ENCODE results near the gene HELZ2. TPM values are rescaled to one million over a fixed set of nuclear protein-coding genes. Genes with fewer than 3 reads are reported as not detected.

Gene HELZ2
- 45.8 and 199 TPM in 2 replicates for total RNA-seq

GRCh38 chr20:63574156-63574828 is at the start of gene HELZ2:
TSS of gene HELZ2 (minus strand) at chr20:63574239. CDS start at chr20:63572385, 1,854 bp downstream.

GRCh38 chr20:63553933-63554290 is 20.1 kb downstream of the HELZ2 start, which contains the start of gene FNDC11:
TSS of gene FNDC11 (plus strand) at chr20:63554159. CDS start at chr20:63555664, 1,505 bp downstream.

GRCh38 chr20:63547725-63548480 is 26.1 kb downstream of the HELZ2 start, which contains the start of gene SRMS:
TSS of gene SRMS (minus strand) at chr20:63547749. CDS start at chr20:63547463, 286 bp downstream.

GRCh38 chr20:63536997-63537524 is 37.0 kb downstream of the HELZ2 start, which contains the start of gene PTK6:
TSS of gene PTK6 (minus strand) at chr20:63537376. CDS start at chr20:63537314, 62 bp downstream.

Other genes starting within 250 kb of the HELZ2 start
- gene CHRNA4, start 212.9 kb downstream of the HELZ2 start, total RNA-seq, result not detected in 2 replicates
- not detected in 2 replicates for gene KCNQ2, start 101.6 kb downstream of the HELZ2 start, total RNA-seq
- gene EEF1A2, start 75.2 kb downstream of the HELZ2 start, total RNA-seq, result 0.46 and 3.6 TPM in 2 replicates
- gene PPDPF, start 53.5 kb downstream of the HELZ2 start, total RNA-seq, result 13.0 and 17.5 TPM in 2 replicates
- gene PTK6, start 36.9 kb downstream of the HELZ2 start, total RNA-seq, result not detected in 2 replicates
- gene SRMS, start 26.5 kb downstream of the HELZ2 start, total RNA-seq, result not detected in 2 replicates
- 0.15 and 1.3 TPM in 2 replicates for gene FNDC11, start 20.1 kb downstream of the HELZ2 start, total RNA-seq
- gene GMEB2, start 52.9 kb upstream of the HELZ2 start, total RNA-seq, result 7.0 and 7.1 TPM in 2 replicates
- 0.32 and 0.76 TPM in 2 replicates for gene STMN3, start 79.2 kb upstream of the HELZ2 start, total RNA-seq
- 8.4 and 11.2 TPM in 2 replicates for gene RTEL1, start 84.1 kb upstream of the HELZ2 start, total RNA-seq
- 7.1 and 41.5 TPM in 2 replicates for gene TNFRSF6B, start 122.4 kb upstream of the HELZ2 start, total RNA-seq
- 31.2 and 41.9 TPM in 2 replicates for gene ARFRP1, start 133.7 kb upstream of the HELZ2 start, total RNA-seq
- gene ZGPAT, start 133.8 kb upstream of the HELZ2 start, total RNA-seq, result 20.5 and 24.8 TPM in 2 replicates
- gene LIME1, start 162.4 kb upstream of the HELZ2 start, total RNA-seq, result 1.3 and 4.3 TPM in 2 replicates
- 9.1 and 10.4 TPM in 2 replicates for gene SLC2A4RG, start 165.5 kb upstream of the HELZ2 start, total RNA-seq

Data from epithelial cell of umbilical artery (primary cell).